ENCODE results near the gene TSPAN3. TPM values are rescaled to one million over a fixed set of nuclear protein-coding genes. Genes with fewer than 3 reads are reported as not detected.

The TSPAN3 gene
- total RNA-seq, 2 experiments from 2014 or later: 25.6 to 27.0 TPM

DNA sequence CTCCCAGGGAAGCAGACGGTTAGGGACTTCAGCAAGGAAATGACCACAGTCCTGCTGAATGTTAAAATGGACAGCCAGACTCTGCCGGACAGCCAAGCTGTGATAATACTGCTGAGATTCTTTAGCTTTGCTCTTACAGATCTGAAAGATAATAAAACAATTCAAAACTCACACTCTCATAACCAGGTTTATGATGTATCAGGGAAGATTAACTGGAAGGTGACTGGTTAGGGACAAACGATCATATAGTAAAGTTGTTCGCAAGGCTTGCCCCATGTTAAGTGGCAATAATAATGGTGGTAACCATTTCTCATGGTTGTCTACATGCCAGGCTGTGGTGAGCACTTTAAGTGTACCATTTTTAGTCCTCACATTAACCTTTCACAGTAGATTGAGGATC is 44.3 kb upstream of the TSPAN3 start:
- Mint-ChIP-seq H3K27me3 (no peaks in the 10 kb centered on the region), H3K36me3 (ENCODE audit: low read depth) (peaks cover 1% of the 10 kb centered on the region), H3K4me3 (no peak overlapping the region), H3K9me3 (no peaks in the 10 kb centered on the region), H3K27ac (no peak overlapping the region), H3K4me1 (ENCODE audit: low read depth) (peaks cover 9% of the 10 kb centered on the region)
- ATAC-seq (no peak), DNase-seq (no peak)
- ChIA-PET POLR2A (no interaction called here), CTCF (interaction anchor here (1.1 kb wide), 1 partner anchor 10 kb away, joined by 3 read pairs; no protein-coding TSS in a partner anchor)
- intact Hi-C loops (cut with micrococcal nuclease): loop anchor here (5.0 kb wide), 1 partner anchor 382 kb away; no protein-coding TSS in a partner anchor
- TF ChIP-seq, protein P1, sequence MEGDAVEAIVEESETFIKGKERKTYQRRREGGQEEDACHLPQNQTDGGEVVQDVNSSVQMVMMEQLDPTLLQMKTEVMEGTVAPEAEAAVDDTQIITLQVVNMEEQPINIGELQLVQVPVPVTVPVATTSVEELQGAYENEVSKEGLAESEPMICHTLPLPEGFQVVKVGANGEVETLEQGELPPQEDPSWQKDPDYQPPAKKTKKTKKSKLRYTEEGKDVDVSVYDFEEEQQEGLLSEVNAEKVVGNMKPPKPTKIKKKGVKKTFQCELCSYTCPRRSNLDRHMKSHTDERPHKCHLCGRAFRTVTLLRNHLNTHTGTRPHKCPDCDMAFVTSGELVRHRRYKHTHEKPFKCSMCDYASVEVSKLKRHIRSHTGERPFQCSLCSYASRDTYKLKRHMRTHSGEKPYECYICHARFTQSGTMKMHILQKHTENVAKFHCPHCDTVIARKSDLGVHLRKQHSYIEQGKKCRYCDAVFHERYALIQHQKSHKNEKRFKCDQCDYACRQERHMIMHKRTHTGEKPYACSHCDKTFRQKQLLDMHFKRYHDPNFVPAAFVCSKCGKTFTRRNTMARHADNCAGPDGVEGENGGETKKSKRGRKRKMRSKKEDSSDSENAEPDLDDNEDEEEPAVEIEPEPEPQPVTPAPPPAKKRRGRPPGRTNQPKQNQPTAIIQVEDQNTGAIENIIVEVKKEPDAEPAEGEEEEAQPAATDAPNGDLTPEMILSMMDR (IDR thresholded peaks at IDR 0.05): no peak

DNA sequence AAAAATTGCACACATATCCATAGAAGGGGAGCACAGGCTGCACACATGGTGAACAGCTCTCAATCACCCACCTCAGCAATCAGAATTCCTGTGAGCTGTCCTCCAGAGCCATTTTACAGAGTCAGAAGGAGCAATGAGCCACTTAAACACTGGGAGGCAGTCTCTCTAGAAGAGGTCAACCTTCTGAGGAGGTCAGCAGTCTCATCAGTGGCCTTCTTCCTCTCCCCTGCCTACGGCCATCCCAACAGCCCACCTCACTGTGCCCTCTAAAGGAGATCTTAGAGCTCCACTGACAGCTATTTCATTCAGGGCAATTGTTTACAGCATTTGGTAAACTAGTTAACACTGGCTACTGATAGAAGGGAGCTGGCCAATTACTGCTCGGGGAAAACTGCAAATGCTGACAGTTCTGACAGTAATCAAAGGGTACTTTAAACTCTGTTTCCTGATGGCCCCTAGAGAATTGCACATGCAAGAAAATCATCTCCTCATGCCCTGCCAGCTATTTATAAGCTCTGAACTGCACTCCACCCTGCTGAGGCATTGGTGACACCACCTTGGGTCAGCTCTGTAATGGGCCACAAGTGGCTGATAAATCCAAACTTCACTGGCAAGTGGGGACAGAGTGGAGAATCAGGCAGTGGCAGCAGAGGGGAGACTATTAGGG is 42.1 kb upstream of the TSPAN3 start:
- Mint-ChIP-seq H3K4me1 (ENCODE audit: low read depth) (no peaks in the 10 kb centered on the region), H3K27ac (no peak overlapping the region), H3K36me3 (ENCODE audit: low read depth) (peaks cover 1% of the 10 kb centered on the region), H3K9me3 (no peaks in the 10 kb centered on the region), H3K4me3 (no peak overlapping the region), H3K27me3 (no peaks in the 10 kb centered on the region)
- no peak for ATAC-seq
- intact Hi-C loops (cut with micrococcal nuclease): loop anchor here (5.0 kb wide), 1 partner anchor 429 kb away; no protein-coding TSS in a partner anchor
- POLR2A ChIA-PET: no interaction called here
- TF ChIP-seq, protein P1 (IDR thresholded peaks at IDR 0.05): no peak
- no peak for DNase-seq
- CTCF ChIA-PET: interaction anchor here (0.6 to 1.4 kb wide), 3 partner anchors 384 to 430 kb away, joined by 3 to 11 read pairs (median 8); no protein-coding TSS in a partner anchor

DNA sequence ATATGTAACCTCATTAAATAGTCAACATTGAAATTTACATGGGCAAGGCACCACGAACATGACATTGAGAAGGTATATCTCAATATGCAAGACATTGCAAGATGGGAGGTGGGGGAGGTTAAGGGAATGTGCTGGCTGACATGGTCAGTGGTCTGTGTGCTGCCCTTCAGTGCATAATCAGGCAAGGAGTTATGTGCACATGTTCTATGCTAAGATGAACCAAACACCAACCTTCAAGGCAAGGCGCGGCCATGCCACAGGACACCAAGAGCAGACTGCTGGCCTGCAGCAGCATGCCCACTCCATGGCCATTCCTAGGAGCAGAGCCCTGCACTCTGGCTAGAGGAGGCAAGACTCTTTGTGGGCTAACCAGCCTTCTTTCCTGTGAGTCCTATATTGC is 40.9 kb upstream of the TSPAN3 start:
- Mint-ChIP-seq H3K27me3 (no peaks in the 10 kb centered on the region), H3K36me3 (ENCODE audit: low read depth) (peaks cover 1% of the 10 kb centered on the region), H3K9me3 (no peaks in the 10 kb centered on the region), H3K4me1 (ENCODE audit: low read depth) (no peaks in the 10 kb centered on the region), H3K4me3 (no peak overlapping the region), H3K27ac (no peak overlapping the region)
- POLR2A ChIA-PET: no interaction called here
- intact Hi-C loops (cut with micrococcal nuclease): loop anchor here (5.0 kb wide), 1 partner anchor 431 kb away; no protein-coding TSS in a partner anchor
- TF ChIP-seq, protein P1 (IDR thresholded peaks at IDR 0.05): no peak
- ATAC-seq (no peak), DNase-seq (no peak)
- CTCF ChIA-PET: no interaction called here

DNA sequence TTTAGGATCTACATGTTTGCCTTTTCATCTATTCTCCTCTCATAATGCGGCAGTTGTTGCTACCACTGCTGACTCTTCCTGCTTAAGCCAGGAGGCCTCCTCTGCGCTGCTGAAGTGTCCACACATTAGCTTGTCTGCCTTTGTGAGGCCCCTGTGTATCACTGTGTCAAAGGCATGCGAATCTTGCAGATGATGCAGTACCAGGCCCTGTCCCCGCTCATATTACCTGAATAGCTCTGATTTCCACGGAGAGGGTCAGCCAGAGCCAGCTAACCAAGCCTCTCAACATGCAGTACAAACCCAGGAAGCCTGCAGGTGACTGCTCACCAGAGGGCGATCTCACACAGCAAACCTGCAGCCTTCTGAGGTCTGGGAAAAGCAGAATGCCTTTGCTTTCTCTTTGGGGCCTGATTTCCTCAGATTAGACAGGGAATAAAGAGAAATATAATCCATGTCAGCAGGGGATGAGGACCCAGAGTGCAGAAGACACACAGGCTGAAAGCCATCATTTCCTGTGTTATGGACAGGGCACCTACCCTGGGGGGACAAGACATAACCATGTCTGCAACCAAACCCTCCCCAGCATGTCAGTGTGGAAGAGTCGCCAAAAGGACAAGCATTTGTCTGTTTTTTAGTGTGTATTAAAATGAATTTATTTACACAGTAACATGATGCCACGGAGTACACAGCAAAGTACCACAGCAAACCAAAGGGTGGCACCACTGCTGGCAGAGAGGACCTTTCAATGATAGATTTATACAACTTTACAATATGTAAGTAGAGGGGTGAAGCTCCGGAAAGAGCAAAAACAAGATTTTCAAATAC is 36.8 kb upstream of the TSPAN3 start:
- Mint-ChIP-seq H3K27ac (no peak overlapping the region), H3K27me3 (no peaks in the 10 kb centered on the region), H3K9me3 (no peaks in the 10 kb centered on the region), H3K4me3 (no peak overlapping the region), H3K36me3 (ENCODE audit: low read depth) (no peaks in the 10 kb centered on the region), H3K4me1 (ENCODE audit: low read depth) (no peaks in the 10 kb centered on the region)
- ATAC-seq (peak; percentile 65), DNase-seq (peak; percentile 65)
- intact Hi-C loops (cut with micrococcal nuclease): no loop called here
- ChIA-PET CTCF (interaction anchor here (0.6 to 5.9 kb wide), 19 partner anchors 10 to 435 kb away, joined by 3 to 41 read pairs (median 3); no protein-coding TSS in a partner anchor), POLR2A (no interaction called here)
- TF ChIP-seq, protein P1 (IDR thresholded peaks at IDR 0.05): peak; percentile 65
